AG04449 (cell line): ENCODE measurements around the gene COL1A2.

ENCODE experiments used
- CTCF ChIA-PET: fragments of 350-600 bp; formaldehyde crosslinking; extraction: SDS; loops from one replicate; lab custom pipeline; 2021; ENCODE audit warnings: antibody characterized with exemption; lab: Yijun Ruan, JAX
- POLR2A ChIA-PET: fragments of 400-600, 350-600 bp; formaldehyde crosslinking; extraction: SDS; loops from one replicate; lab custom pipeline; 2020; ENCODE audit warnings: antibody characterized with exemption, inconsistent platforms; lab: Yijun Ruan, JAX
- DNase-seq: peaks from one replicate; pipeline ENCODE4 v3.0.0-alpha.2; 2010; ENCODE audit warnings: low read depth, low spot score
- H3K4me3 ChIP-seq: 2 replicates; pipeline ENCODE4 v1.5.1; 2011; ENCODE audit warnings: low read depth, mild to moderate bottlenecking, control low read depth, low read length
- CTCF ChIP-seq: IDR thresholded peaks from one replicate; pipeline ENCODE4 v1.5.1; 2011; ENCODE audit warnings: mild to moderate bottlenecking, moderate library complexity, low read length, control low read depth, inconsistent platforms; ENCODE audit not compliant: insufficient read depth; ENCODE audit errors: missing control alignments

The COL1A2 gene

GRCh38 chr7:94400643-94401427 is 6.1 kb downstream of the COL1A2 start:
- no peak for DNase-seq
- ChIA-PET POLR2A (interaction anchor here (0.8 to 13.6 kb wide), 11 partner anchors 10 to 112 kb away, joined by 3 to 691 read pairs (median 6); no protein-coding TSS in a partner anchor), CTCF (interaction anchor here (0.8 to 13.3 kb wide), 5 partner anchors 10 to 124 kb away, joined by 3 to 545 read pairs (median 5); no protein-coding TSS in a partner anchor)
- TF ChIP-seq CTCF: no peak
- H3K4me3 ChIP-seq: peak overlapping the region; percentile 73

GRCh38 chr7:94401428-94401814 is 6.7 kb downstream of the COL1A2 start:
- CTCF ChIA-PET: interaction anchor here (0.8 to 13.3 kb wide), 4 partner anchors 9 to 108 kb away, joined by 4 to 545 read pairs (median 5); no protein-coding TSS in a partner anchor
- DNase-seq: no peak
- POLR2A ChIA-PET: interaction anchor here (0.9 to 13.6 kb wide), 8 partner anchors 14 to 112 kb away, joined by 3 to 691 read pairs (median 8); no protein-coding TSS in a partner anchor
- H3K4me3 ChIP-seq: peak overlapping the region; percentile 73
- TF ChIP-seq CTCF: no peak

- ChIA-PET CTCF (interaction anchor here (1.0 to 13.3 kb wide), 5 partner anchors 9 to 110 kb away, joined by 3 to 545 read pairs (median 4); partner anchors contain the start of gene COL1A2), POLR2A (interaction anchor here (1.2 to 13.6 kb wide), 5 partner anchors 9 to 114 kb away, joined by 3 to 691 read pairs (median 23); partner anchors contain the start of gene COL1A2)
- no peak for TF ChIP-seq CTCF
- H3K4me3 ChIP-seq: peak overlapping the region; percentile 21
- DNase-seq: no peak
These were observed 8.9 kb downstream of the COL1A2 start for GRCh38 chr7:94403546-94403945.

- no peak for DNase-seq
- CTCF ChIA-PET: interaction anchor here (0.9 to 13.3 kb wide), 3 partner anchors 10 to 112 kb away, joined by 3 to 545 read pairs (median 13); no protein-coding TSS in a partner anchor
These were observed 10.8 kb downstream of the COL1A2 start for GRCh38 chr7:94405506-94405905.

GRCh38 chr7:94406696-94407095 is 12.0 kb downstream of the COL1A2 start:
- CTCF ChIA-PET: interaction anchor here (1.0 to 1.3 kb wide), 3 partner anchors 8 to 110 kb away, joined by 3 to 4 read pairs (median 3); partner anchors contain the start of gene COL1A2
- H3K4me3 ChIP-seq: peak overlapping the region; percentile 7; the same call in 1 of the 2 replicates
- DNase-seq: no peak
- POLR2A ChIA-PET: interaction anchor here (0.7 to 1.4 kb wide), 6 partner anchors 8 to 111 kb away, joined by 3 to 5 read pairs (median 4); partner anchors contain the start of gene COL1A2
- TF ChIP-seq CTCF: no peak

More at GRCh38 chr7:94405506-94405905, 10.8 kb downstream of the COL1A2 start:
- no peak for TF ChIP-seq CTCF
- no peak overlapping the region for H3K4me3 ChIP-seq
- POLR2A ChIA-PET: interaction anchor here (1.0 to 13.6 kb wide), 4 partner anchors 11 to 116 kb away, joined by 3 to 691 read pairs (median 24); partner anchors contain the start of gene COL1A2
